ENCODE data around the gene PLPPR3.

PLPPR3 gene

GRCh38 chr19:827710-828321, 6.1 kb upstream of the PLPPR3 start, which contains the start of gene AZU1:
Gene AZU1, plus strand, starts transcription at chr19:827837. Its CDS starts 10 bp downstream, at chr19:827847.
- TF ChIP-seq CTCF (IDR thresholded peaks at IDR 0.05): no peak
- DNase-seq: no peak
- Histone ChIP-seq H3K27ac (no peak within 1 kb of the TSS), H3K9me3 (no peaks in the 10 kb centered on the region), H3K4me1 (no peaks in the 10 kb centered on the region), H3K27me3 (peaks cover 0 to 82% of the 10 kb centered on the region in 2 donors), H3K4me3 (no peak within 1 kb of the TSS), H3K36me3 (no peaks in the 10 kb centered on the region)
- intact Hi-C loops (cut with DNase I; ENCODE audit: low total_unique reads): no loop called here

DNA sequence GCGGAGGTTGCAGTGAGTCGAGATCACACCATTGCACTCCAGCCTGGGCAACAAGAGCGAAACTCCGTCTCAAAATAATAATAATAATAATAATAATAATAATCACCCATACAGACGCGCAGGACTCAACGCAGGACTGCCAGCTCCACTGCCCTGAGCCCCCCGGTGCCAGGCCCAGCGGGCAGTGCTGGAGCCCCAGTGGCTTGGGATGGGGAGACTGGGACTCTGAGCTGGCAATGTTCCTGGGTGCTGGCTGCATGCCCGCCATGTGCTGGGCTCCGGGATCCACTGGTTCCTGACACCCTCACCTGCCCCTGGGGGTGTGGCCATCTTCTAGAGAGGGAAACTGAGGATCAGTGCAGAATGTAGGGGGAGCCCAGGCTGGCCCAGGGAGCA, 5.6 kb upstream of the PLPPR3 start:
- Histone ChIP-seq H3K27ac (no peak overlapping the region), H3K4me3 (no peak overlapping the region), H3K9me3 (no peaks in the 10 kb centered on the region), H3K4me1 (peaks cover 0 to 3% (median 2%) of the 10 kb centered on the region in 4 donors), H3K36me3 (no peaks in the 10 kb centered on the region), H3K27me3 (peaks cover 5 to 83% of the 10 kb centered on the region in 2 donors)
- intact Hi-C loops (cut with DNase I; ENCODE audit: low total_unique reads): no loop called here
- no peak for TF ChIP-seq CTCF (IDR thresholded peaks at IDR 0.05)
- no peak for DNase-seq

- Histone ChIP-seq H3K9me3 (no peaks in the 10 kb centered on the region), H3K27me3 (peaks cover 16 to 85% of the 10 kb centered on the region in 2 donors), H3K27ac (no peak overlapping the region), H3K36me3 (no peaks in the 10 kb centered on the region), H3K4me3 (no peak overlapping the region), H3K4me1 (peaks cover 0 to 15% (median 14%) of the 10 kb centered on the region in 4 donors)
- no peak for DNase-seq
- TF ChIP-seq CTCF (IDR thresholded peaks at IDR 0.05): no peak
- intact Hi-C loops (cut with DNase I; ENCODE audit: low total_unique reads): no loop called here
Measured at GRCh38 chr19:825897-826644, 4.3 kb upstream of the PLPPR3 start.

GRCh38 chr19:824885-825284, 3.1 kb upstream of the PLPPR3 start:
- no peak overlapping the region for H3K27ac ChIP-seq
- DNase-seq: no peak
- H3K36me3 ChIP-seq: no peaks in the 10 kb centered on the region
- H3K4me3 ChIP-seq: no peak overlapping the region
- intact Hi-C loops (cut with DNase I; ENCODE audit: low total_unique reads): no loop called here
- no peak for TF ChIP-seq CTCF (IDR thresholded peaks at IDR 0.05)
- H3K27me3 ChIP-seq: peaks cover 16 to 77% of the 10 kb centered on the region in 2 donors
- no peaks in the 10 kb centered on the region for H3K9me3 ChIP-seq
- peaks cover 0 to 15% (median 14%) of the 10 kb centered on the region in 4 donors for H3K4me1 ChIP-seq

- H3K4me1 ChIP-seq: peaks cover 0 to 15% (median 14%) of the 10 kb centered on the region in 4 donors
- H3K36me3 ChIP-seq: no peaks in the 10 kb centered on the region
- intact Hi-C loops (cut with DNase I; ENCODE audit: low total_unique reads): no loop called here
- no peak overlapping the region for H3K27ac ChIP-seq
- no peak for TF ChIP-seq CTCF (IDR thresholded peaks at IDR 0.05)
- H3K27me3 ChIP-seq: peaks cover 16 to 68% of the 10 kb centered on the region in 2 donors
- no peaks in the 10 kb centered on the region for H3K9me3 ChIP-seq
- no peak for DNase-seq
- no peak overlapping the region for H3K4me3 ChIP-seq
Measured at GRCh38 chr19:823565-824121, 1.9 kb upstream of the PLPPR3 start.
